Caco-2 (cell line): Measurements from ENCODE around the gene CD300A. TPM values are rescaled to one million over a fixed set of nuclear protein-coding genes. Genes with fewer than 3 reads are reported as not detected.

Source experiments
- BruUV-seq: library from RNA; stranded (reverse); fragments of 400-500 nt; replicated peaks from 2 replicates; lab custom pipeline; 2021; lab: Mats Ljungman, UMichigan
- CTCF ChIA-PET: fragments of 300-600 bp; sonication (Branson Sonifier 250); formaldehyde crosslinking; loops from one replicate; lab custom pipeline; 2022; ENCODE audit warnings: antibody characterized with exemption; lab: Charles Lee
- POLR2A ChIA-PET: fragments of 300-600 bp; sonication (Branson Sonifier 250); formaldehyde crosslinking; loops from one replicate; lab custom pipeline; 2022; ENCODE audit warnings: antibody characterized with exemption; lab: Charles Lee
- DNase-seq, 2 experiments: peaks; one replicate each; pipeline versions ENCODE4 v3.0.0 to v3.0.0-alpha.2; 2020 to 2022
- H3K27me3 ChIP-seq: replicated peaks from 2 replicates; pipeline ENCODE4 v1.6.0; 2011; ENCODE audit warnings: low read length; ENCODE audit not compliant: control insufficient read depth, insufficient read depth
- H3K36me3 ChIP-seq: 2 replicates; pipeline ENCODE4 v1.5.1; 2011; ENCODE audit warnings: low read length; ENCODE audit not compliant: control insufficient read depth, insufficient read depth
- H3K4me1 ChIP-seq: fragments of 250-450 bp; sonication (Bioruptor Pico); 2 replicates; pipeline ENCODE4 v1.5.1; 2020; ENCODE audit warnings: mild to moderate bottlenecking
- H3K4me3 ChIP-seq: 2 replicates; pipeline ENCODE4 v1.5.1; 2011; ENCODE audit warnings: low read depth, mild to moderate bottlenecking, control low read depth, low read length
- H3K9me3 ChIP-seq: fragments of 250-450 bp; sonication (Bioruptor Pico); 2 replicates; pipeline ENCODE4 v1.5.1; 2020; ENCODE audit warnings: mild to moderate bottlenecking, moderate library complexity
- H3K27ac Mint-ChIP-seq: one replicate; pipeline ENCODE4 v1.8.0; 2022; ENCODE audit warnings: mixed read lengths; ENCODE audit not compliant: unreplicated experiment
- H3K27me3 Mint-ChIP-seq: one replicate; pipeline ENCODE4 v1.8.0; 2022; ENCODE audit warnings: mixed read lengths; ENCODE audit not compliant: insufficient read depth, unreplicated experiment
- H3K36me3 Mint-ChIP-seq: one replicate; pipeline ENCODE4 v1.8.0; 2022; ENCODE audit warnings: mild to moderate bottlenecking, mixed read lengths; ENCODE audit not compliant: insufficient read depth, unreplicated experiment
- H3K4me1 Mint-ChIP-seq: one replicate; pipeline ENCODE4 v1.8.0; 2022; ENCODE audit warnings: low read depth, mixed read lengths; ENCODE audit not compliant: unreplicated experiment
- H3K4me3 Mint-ChIP-seq: one replicate; pipeline ENCODE4 v1.8.0; 2022; ENCODE audit warnings: mild to moderate bottlenecking, moderate library complexity, mixed read lengths; ENCODE audit not compliant: unreplicated experiment
- H3K9me3 Mint-ChIP-seq: one replicate; pipeline ENCODE4 v1.8.0; 2022; ENCODE audit warnings: mixed read lengths; ENCODE audit not compliant: unreplicated experiment
- CTCF ChIP-seq, 2 experiments: fragments of 200-600 bp in 1 of 2; IDR thresholded peaks; 1 replicate in 1 of 2; 2 replicates in 1 of 2; pipeline versions ENCODE4 v1.5.1 to v1.8.0; 2011 to 2022; ENCODE audit warnings: antibody characterized with exemption in 1 of 2, control low read depth in 1 of 2, inconsistent platforms in 1 of 2, low read depth in 1 of 2, low read length in 1 of 2, mild to moderate bottlenecking in 1 of 2, moderate library complexity in 1 of 2; ENCODE audit not compliant: insufficient read depth in 1 of 2, severe bottlenecking in 1 of 2, unreplicated experiment in 1 of 2
- intact Hi-C: fragments of 100-400 bp; cut with micrococcal nuclease; formaldehyde crosslinking; loops from one replicate; pipeline ENCODE4 v1.10.0; 2022; ENCODE audit not compliant: unreplicated experiment
- total RNA-seq: library from RNA; stranded (reverse); gene quantifications from 2 replicates; pipeline ENCODE4 v1.2.3, GENCODE V29; 2022

The CD300A gene
- total RNA-seq, 1 experiment from 2014 or later: not detected

GRCh38 chr17:74460996-74461395, 5.4 kb upstream of the CD300A start:
- H3K27ac Mint-ChIP-seq: no peak overlapping the region
- no peaks in the 10 kb centered on the region for H3K9me3 Mint-ChIP-seq
- intact Hi-C loops: no loop called here
- no peaks in the 10 kb centered on the region for H3K36me3 Mint-ChIP-seq
- Histone ChIP-seq H3K9me3 (no peaks in the 10 kb centered on the region), H3K4me3 (no peak overlapping the region), H3K36me3 (no peaks in the 10 kb centered on the region), H3K4me1 (no peaks in the 10 kb centered on the region; the same call in 1 of the 2 replicates), H3K27me3 (no peaks in the 10 kb centered on the region)
- peaks cover 8% of the 10 kb centered on the region for H3K4me1 Mint-ChIP-seq
- CTCF ChIA-PET: interaction anchor here (1.2 to 1.3 kb wide), 2 partner anchors 82 to 93 kb away, joined by 4 to 11 read pairs; no protein-coding TSS in a partner anchor
- POLR2A ChIA-PET: no interaction called here
- H3K27me3 Mint-ChIP-seq: no peaks in the 10 kb centered on the region
- no peak for DNase-seq
- TF ChIP-seq CTCF (IDR thresholded peaks at IDR 0.05; ENCODE audit: insufficient read depth in 1 of 2, low read depth in 1 of 2, low read length in 1 of 2, severe bottlenecking in 1 of 2, unreplicated experiment in 1 of 2): no peak
- H3K4me3 Mint-ChIP-seq: no peak overlapping the region
- BruUV-seq: no TSS peak

- no peak overlapping the region for H3K4me3 Mint-ChIP-seq
- Histone ChIP-seq H3K4me3 (no peak overlapping the region), H3K9me3 (no peaks in the 10 kb centered on the region), H3K4me1 (no peaks in the 10 kb centered on the region; the same call in 1 of the 2 replicates), H3K36me3 (no peaks in the 10 kb centered on the region), H3K27me3 (no peaks in the 10 kb centered on the region)
- no peaks in the 10 kb centered on the region for H3K27me3 Mint-ChIP-seq
- BruUV-seq: no TSS peak
- H3K36me3 Mint-ChIP-seq: no peaks in the 10 kb centered on the region
- intact Hi-C loops: no loop called here
- ChIA-PET POLR2A (no interaction called here), CTCF (interaction anchor here (0.7 kb wide), 1 partner anchor 402 kb away, joined by 3 read pairs; no protein-coding TSS in a partner anchor)
- H3K4me1 Mint-ChIP-seq: peaks cover 8% of the 10 kb centered on the region
- no peaks in the 10 kb centered on the region for H3K9me3 Mint-ChIP-seq
- H3K27ac Mint-ChIP-seq: no peak overlapping the region
- TF ChIP-seq CTCF (IDR thresholded peaks at IDR 0.05; ENCODE audit: insufficient read depth in 1 of 2, low read depth in 1 of 2, low read length in 1 of 2, severe bottlenecking in 1 of 2, unreplicated experiment in 1 of 2): no peak
- DNase-seq: no peak
These were observed 4.8 kb upstream of the CD300A start for GRCh38 chr17:74461611-74462010.

GRCh38 chr17:74464730-74465377, 1.6 kb upstream of the CD300A start:
- no peak overlapping the region for H3K27ac Mint-ChIP-seq
- no TSS peak for BruUV-seq
- H3K9me3 Mint-ChIP-seq: no peaks in the 10 kb centered on the region
- TF ChIP-seq CTCF (IDR thresholded peaks at IDR 0.05; ENCODE audit: insufficient read depth in 1 of 2, low read depth in 1 of 2, low read length in 1 of 2, severe bottlenecking in 1 of 2, unreplicated experiment in 1 of 2): no peak
- no peak overlapping the region for H3K4me3 ChIP-seq
- no peaks in the 10 kb centered on the region for H3K27me3 ChIP-seq
- CTCF ChIA-PET: no interaction called here
- no peaks in the 10 kb centered on the region for H3K4me1 Mint-ChIP-seq
- H3K27me3 Mint-ChIP-seq: no peaks in the 10 kb centered on the region
- no peaks in the 10 kb centered on the region; the same call in 1 of the 2 replicates for H3K4me1 ChIP-seq
- no peaks in the 10 kb centered on the region for H3K36me3 ChIP-seq
- no peak for DNase-seq
- H3K9me3 ChIP-seq: no peaks in the 10 kb centered on the region
- H3K36me3 Mint-ChIP-seq: no peaks in the 10 kb centered on the region
- POLR2A ChIA-PET: no interaction called here
- no peak overlapping the region for H3K4me3 Mint-ChIP-seq
- intact Hi-C loops: no loop called here
